NCI-H1105 treated with DMSO at 0.1 percent for 48 hours (cell line): ENCODE data around the gene RNF38.

Source experiments
- DNase-seq: peaks from one replicate; lab custom pipeline; 2025; lab: John Stamatoyannopoulos, UW

The RNF38 gene

GRCh38 chr9:36293171-36293570, 106.9 kb downstream of the RNF38 start:
- no peak for DNase-seq

GRCh38 chr9:36292641-36293040, 107.4 kb downstream of the RNF38 start:
- no peak for DNase-seq

- no peak for DNase-seq
These were observed 109.1 kb downstream of the RNF38 start for GRCh38 chr9:36290996-36291395.

- DNase-seq, result no peak
These were observed 110.1 kb downstream of the RNF38 start for GRCh38 chr9:36289836-36290435.

- no peak for DNase-seq
These were observed 112.0 kb downstream of the RNF38 start for GRCh38 chr9:36288070-36288469.
